HG03159 (cell line): Measurements from ENCODE around the gene CLIP4.
A peak's percentile ranks its signal among the peaks of the same experiment; 100 is the strongest.
"Not testable (repeated sequence)": the region's sequence is repeated elsewhere in the genome, so short reads cannot be mapped to it uniquely, and the experiment has no call there.

Experiments used
- ATAC-seq: cut with Tn5 transposase; IDR thresholded peaks from one replicate; pipeline ENCODE4 v1.9.1; 2021; ENCODE audit warnings: mild to moderate bottlenecking, moderate library complexity; ENCODE audit not compliant: unreplicated experiment

CLIP4 gene

DNA sequence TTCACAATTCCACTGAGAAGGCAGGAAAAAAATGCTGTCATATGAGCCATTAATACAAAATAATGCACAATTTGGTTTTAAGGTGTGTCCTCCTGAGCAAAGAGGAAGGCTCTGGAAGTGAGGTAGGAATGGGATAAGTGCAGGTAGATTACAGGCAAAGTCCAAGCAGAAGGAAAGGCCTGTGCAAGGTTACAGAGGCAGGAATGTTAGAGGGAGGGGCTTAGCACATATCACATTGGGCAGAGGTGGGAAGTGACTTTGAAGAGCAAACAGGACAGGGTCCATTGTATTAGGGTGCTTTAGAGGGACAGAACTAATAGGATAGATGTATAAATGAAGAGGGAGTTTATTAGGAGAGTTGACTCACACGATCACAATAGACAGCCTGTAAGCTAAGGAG, 14.7 kb upstream of the CLIP4 start:
- no peak for ATAC-seq

- ATAC-seq = no peak
Observed at GRCh38 chr2:29104688-29105087, 10.5 kb upstream of the CLIP4 start.

GRCh38 chr2:29105375-29105774, 9.8 kb upstream of the CLIP4 start:
- no peak for ATAC-seq

DNA sequence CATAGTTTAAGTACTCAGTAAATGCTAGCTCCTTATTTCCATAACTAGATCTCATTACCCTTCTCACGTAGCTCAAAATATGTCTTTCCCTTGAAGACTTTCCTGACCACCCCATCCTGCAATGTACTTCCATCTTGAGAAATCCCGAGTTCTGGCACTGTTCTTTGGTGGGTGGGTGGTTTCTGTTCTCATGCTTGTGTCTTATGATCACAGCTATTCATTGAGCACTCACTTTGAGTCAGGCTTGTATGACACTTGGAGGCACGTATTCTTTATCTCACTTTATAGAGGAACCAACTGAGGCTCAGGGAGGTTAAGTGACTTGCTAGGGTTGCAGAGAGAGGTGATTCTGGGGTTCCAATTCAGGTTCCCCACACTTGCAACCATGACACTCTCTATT, 9.0 kb upstream of the CLIP4 start:
- ATAC-seq = no peak

DNA sequence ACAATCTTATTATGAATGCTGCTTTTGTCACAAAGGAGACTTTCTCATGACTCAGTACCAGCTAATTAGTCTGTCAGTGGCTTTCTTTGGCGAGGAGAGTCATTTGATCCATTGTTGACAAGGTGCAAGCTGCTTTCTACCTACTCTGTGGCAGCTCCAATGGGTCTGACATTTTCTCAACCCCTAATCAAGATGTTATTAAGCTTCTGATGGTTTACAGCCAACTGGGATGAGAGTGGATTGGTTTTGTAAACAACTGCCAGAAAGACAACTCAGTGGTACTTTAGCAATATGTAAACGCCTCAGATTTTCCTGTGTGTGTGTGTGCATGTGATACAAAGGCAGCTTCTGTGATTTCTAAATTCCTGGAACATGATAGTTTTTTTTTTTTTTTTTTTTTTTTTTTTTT, 8.2 kb upstream of the CLIP4 start:
- ATAC-seq = no peak

DNA sequence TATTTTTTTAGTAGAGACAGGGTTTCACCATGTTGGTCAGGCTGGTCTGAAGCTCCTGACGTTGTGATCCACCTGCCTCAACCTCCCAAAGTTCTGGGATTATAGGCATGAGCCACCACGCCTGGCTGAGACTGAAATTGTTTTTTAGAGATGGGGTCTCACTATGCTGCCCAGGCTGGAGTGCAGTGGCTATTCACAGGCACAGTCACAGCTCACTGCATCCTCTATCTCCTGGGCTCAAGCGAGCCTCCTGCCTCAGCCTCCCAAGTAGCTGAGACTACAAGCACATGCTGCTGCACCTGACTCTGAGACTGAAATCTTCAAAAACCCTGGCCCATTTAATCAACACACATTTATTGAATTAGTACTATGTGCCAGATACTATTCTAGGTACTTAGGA, 7.7 kb upstream of the CLIP4 start:
- not testable (repeated sequence) for ATAC-seq

DNA sequence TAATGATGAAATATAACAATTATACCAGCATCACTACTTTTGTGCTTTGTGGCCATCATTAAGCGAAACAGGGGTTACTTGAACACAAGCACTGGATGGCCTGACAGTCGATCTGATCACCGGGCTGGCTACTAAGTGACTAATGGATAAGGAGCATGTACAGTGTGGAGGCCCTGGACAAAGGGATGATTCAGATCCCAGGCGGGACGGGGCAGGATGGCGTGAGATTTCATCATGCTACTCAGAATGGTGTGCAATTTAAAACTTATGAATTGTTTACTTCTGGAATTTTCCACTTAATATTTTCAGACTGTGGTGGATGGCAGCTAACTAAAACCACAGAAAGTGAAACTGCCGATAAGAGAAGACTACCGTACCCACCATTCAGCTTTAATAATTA, 7.0 kb upstream of the CLIP4 start:
- ATAC-seq = no peak

DNA sequence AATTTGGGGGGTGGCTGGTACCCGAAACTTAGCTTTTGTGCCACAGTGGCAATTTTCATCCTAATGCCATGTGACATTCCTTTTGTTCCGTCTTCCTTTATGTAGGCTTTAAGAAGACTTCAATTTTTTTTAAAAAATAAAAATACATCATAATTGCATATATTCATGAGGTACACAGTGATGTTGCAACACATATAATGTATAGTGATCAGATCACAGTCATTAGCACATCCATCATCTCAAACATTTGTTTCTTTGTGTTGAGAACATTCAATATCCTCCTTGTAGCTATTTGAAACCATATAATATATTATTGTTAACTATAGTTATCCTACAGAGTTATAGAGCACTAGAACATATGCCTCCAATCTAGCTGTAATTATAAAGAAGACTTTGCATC, 6.0 kb upstream of the CLIP4 start:
- no peak for ATAC-seq

DNA sequence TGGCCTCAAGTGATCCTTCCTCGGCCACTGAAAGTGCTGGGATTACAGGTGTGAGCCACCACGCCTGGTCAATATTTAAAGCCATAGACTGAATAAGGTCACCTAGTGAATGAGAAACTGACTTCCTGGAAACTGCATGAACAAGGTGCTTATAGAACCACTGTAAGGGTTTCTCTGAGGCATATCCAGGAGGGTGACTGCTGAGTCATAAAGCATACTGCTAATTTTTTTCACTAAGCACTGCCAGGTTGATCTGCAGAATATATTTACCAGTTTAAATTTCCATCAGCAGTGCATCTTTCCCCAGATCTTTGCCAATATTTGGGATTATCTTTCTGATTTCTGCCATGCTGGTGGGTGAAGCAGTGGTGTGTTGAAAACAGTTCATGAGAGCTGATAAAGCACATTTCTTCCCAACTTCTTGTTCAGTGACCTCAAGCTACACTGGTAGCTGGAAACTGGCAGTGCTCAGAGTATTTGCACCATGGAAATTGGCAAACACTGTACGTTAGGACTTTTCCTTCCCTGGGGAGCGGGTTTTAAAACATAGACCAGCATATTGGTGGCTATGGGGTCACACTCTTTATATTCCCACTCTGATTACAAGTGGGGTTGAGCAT, 4.2 kb upstream of the CLIP4 start:
- ATAC-seq = peak; percentile 42

GRCh38 chr2:29112379-29112778, 2.8 kb upstream of the CLIP4 start:
- ATAC-seq = no peak

- no peak for ATAC-seq
Observed at GRCh38 chr2:29113027-29113686, 2.1 kb upstream of the CLIP4 start.

DNA sequence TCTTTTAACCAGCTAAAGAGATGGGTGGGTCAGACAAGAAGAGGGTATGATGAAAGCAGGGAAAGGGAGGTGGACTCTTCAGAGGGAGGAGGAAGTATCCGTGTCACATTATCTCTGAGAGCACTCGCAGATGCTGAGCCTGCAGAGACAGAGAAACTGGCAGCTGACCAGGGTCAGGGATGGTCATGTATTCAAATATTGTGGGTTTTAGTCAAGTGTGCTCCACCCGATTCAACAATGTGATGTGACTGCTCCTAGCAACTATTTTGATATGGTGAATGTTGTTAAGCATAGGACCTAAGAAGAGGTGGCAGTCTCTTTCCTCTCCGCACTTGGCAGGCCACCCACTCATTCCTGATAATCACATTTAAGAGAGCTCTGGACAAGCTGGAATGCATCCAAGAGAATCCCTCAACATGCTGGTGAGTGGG, 1.3 kb upstream of the CLIP4 start:
- ATAC-seq = no peak

DNA sequence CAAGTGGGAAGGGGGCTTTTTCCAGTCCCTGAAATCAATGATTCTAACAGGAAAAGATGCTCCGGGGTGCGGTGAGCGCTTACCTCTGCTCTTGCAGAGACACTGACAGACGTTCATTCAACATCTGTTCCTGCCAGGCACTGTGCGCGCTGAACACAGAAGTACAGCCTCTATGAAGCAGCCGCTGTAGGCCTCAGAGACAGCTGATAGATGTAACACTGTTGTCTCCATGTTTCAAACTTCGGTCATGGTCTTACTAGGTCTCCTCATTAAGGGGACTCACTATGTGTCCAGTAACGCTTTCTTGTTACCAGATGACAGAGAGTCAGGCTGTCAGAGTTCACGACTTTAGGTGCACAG, 649 bp upstream of the CLIP4 start:
- ATAC-seq = no peak

- ATAC-seq = peak; percentile 51
Observed at GRCh38 chr2:29115797-29116781, 874 bp downstream of the CLIP4 start.

DNA sequence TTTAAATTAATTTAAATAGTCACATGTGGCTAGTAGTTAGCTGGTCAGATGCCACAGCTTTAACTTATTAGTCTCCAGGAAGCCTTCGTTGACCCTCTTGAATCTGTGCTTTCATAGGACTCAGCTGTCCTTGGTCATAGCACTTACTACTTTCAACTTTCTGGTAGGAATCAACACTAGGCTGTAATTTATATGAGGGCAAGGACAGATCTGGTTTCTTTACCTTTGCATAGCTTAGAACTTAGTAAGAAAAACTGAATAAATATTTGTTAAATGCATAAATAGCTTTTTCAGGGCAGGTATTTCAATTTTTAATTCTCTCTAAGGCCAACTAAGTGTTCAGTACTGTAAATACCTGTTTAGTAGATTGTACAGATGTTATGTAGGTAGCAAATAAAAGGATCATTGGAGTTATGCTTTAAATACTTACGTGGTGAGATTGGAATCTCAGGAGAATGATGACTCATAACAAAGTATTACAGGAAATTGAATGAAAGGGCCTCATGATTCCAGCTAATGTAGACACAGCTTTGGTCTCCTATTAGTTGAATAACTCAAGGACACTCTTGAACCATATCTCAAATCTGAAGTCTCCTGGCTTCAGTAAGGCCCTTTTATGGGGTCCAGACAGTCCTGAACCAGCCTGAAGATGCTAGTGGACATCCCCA, 2.6 kb downstream of the CLIP4 start:
- no peak for ATAC-seq

DNA sequence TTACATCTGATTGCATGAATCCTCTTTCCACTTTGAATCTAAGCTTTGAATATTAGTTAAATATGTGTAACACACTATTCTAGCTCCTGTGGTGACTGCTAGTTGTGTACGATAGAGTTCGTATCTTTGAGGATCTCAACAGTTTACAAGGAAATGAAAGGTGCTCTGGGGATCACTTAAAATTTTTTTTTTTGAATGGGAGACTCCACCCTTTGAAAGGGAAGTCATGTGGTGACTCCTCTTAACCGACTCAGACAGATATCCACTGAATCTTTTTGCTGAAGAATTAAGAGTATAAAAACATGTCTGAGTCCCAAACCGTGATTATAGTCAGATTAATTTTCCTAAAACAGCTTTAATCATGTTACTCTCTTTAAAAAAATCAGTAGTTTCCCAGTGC, 4.0 kb downstream of the CLIP4 start:
- no peak for ATAC-seq

DNA sequence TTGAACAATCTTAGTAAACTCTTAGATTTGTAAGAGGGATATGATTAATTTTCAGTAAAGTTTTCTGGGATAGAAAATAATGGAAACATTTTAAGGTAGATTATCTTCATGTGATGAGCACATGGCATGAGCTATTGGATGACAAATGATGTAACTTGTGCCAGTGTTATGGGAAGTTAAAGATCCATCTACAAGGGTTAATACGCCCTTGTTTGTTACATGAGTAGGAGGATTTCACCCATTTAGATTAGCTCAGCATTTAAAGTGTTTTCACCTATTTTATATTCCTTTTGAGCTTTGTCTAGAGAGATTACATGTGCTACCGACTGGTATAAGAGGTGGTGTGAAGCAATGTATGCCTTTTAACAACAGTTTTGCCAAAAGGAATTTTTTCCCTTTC, 5.6 kb downstream of the CLIP4 start:
- ATAC-seq = no peak

- ATAC-seq = no peak
Observed at GRCh38 chr2:29123617-29124349, 8.6 kb downstream of the CLIP4 start.

GRCh38 chr2:29124504-29124903, 9.3 kb downstream of the CLIP4 start:
- ATAC-seq = no peak

DNA sequence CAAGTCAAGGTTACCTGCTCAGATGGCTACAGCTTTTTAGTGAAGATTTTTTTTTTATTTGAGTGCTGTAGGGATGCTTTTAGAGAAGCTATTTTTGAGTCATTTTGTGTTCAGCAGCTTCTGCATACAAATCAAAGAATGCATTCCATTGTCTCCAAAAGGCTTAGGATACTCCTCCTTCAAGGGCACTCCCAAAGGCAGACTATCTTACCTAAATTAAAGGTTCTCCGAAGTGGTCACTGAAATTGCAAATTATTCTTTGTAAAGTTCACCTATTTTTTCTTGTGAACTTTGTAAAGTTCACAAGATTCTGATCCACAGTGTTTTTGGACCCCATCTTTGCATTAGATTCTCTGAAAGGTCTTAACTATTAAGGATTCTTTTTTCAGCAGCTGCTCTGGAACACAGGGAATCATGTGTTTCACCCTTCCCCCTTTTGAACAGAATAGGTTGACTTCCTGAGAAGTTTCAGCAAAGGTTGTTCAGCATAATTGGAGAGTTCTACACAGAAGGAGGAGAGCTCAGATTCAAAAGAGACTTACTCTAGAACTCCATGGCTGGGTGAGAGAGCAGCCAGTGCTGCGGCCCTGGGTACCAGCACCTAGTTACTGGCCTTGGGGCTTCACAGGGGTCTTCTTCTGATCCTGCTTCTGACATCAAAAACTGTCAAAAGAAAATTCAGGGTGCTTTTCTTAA, 14.5 kb downstream of the CLIP4 start:
- no peak for ATAC-seq
